Neutrophil (primary cell): ENCODE results near the gene DAZL.

Source experiments
- H3K27ac ChIP-seq: fragments of 200-600 bp; sonication (generic); 2 replicates; pipeline ENCODE4 v1.5.1; 2016; ENCODE audit warnings: mild to moderate bottlenecking, moderate library complexity
- H3K27me3 ChIP-seq: fragments of 200-600 bp; sonication (generic); 2 replicates; pipeline ENCODE4 v1.6.0; 2016; ENCODE audit warnings: mild to moderate bottlenecking
- H3K36me3 ChIP-seq: fragments of 200-600 bp; sonication (generic); 2 replicates; pipeline ENCODE4 v1.5.1; 2017
- H3K4me1 ChIP-seq, 2 experiments: fragments of 200-600 bp in 1 of 2; sonication (generic) in 1 of 2; 1 replicate in 1 of 2; 2 replicates in 1 of 2; pipeline versions ENCODE4 v1.5.1 to v1.6.1; 2013 to 2016; ENCODE audit warnings: low read depth in 1 of 2, low read length in 1 of 2, mild to moderate bottlenecking in 1 of 2, moderate library complexity in 1 of 2; ENCODE audit not compliant: control insufficient read depth in 1 of 2, insufficient read depth in 1 of 2
- H3K4me3 ChIP-seq, 2 experiments: fragments of 200-600 bp in 1 of 2; sonication (generic) in 1 of 2; 1 replicate in 1 of 2; 2 replicates in 1 of 2; pipeline ENCODE4 v1.5.1; 2013 to 2016; ENCODE audit warnings: low read depth in 1 of 2, low read length in 1 of 2, mild to moderate bottlenecking in 1 of 2, moderate library complexity in 1 of 2
- H3K9me3 ChIP-seq: fragments of 200-600 bp; sonication (generic); 2 replicates; pipeline ENCODE4 v1.5.1; 2016
- CTCF ChIP-seq: fragments of 200-600 bp; sonication (generic); IDR thresholded peaks from 2 replicates; pipeline ENCODE4 v1.5.1; 2016; ENCODE audit warnings: antibody characterized with exemption

DAZL gene

DNA sequence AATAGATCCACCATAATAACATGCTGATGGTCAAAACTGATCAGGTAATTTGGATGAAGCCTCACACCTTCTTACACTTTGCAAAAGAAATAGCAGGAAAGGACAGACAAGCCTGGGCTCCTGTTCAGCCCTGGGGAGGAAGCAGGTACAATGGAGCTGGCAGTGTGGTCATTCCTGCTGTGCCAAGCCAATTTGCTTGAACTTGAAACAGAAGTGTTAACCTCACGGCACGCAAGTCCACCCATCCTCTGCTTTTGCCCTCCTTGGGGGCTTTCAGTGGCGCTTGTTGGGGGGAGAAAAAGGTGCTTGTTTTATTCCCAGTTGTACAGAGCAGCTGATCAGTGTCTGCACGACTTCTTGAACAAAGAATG, 54.9 kb downstream of the DAZL start:
- Histone ChIP-seq H3K4me3 (no peak overlapping the region), H3K9me3 (no peaks in the 10 kb centered on the region), H3K27ac (no peak overlapping the region)

GRCh38 chr3:16548721-16549120, 56.5 kb downstream of the DAZL start:
- TF ChIP-seq CTCF: no peak
- Histone ChIP-seq H3K4me1 (no peaks in the 10 kb centered on the region), H3K4me3 (no peak overlapping the region), H3K36me3 (no peaks in the 10 kb centered on the region), H3K27me3 (no peaks in the 10 kb centered on the region), H3K9me3 (no peaks in the 10 kb centered on the region), H3K27ac (no peak overlapping the region)

More for the DNA sequence above, 54.9 kb downstream of the DAZL start:
- Histone ChIP-seq H3K4me1 (no peaks in the 10 kb centered on the region), H3K27me3 (no peaks in the 10 kb centered on the region), H3K36me3 (no peaks in the 10 kb centered on the region)
- no peak for TF ChIP-seq CTCF

DNA sequence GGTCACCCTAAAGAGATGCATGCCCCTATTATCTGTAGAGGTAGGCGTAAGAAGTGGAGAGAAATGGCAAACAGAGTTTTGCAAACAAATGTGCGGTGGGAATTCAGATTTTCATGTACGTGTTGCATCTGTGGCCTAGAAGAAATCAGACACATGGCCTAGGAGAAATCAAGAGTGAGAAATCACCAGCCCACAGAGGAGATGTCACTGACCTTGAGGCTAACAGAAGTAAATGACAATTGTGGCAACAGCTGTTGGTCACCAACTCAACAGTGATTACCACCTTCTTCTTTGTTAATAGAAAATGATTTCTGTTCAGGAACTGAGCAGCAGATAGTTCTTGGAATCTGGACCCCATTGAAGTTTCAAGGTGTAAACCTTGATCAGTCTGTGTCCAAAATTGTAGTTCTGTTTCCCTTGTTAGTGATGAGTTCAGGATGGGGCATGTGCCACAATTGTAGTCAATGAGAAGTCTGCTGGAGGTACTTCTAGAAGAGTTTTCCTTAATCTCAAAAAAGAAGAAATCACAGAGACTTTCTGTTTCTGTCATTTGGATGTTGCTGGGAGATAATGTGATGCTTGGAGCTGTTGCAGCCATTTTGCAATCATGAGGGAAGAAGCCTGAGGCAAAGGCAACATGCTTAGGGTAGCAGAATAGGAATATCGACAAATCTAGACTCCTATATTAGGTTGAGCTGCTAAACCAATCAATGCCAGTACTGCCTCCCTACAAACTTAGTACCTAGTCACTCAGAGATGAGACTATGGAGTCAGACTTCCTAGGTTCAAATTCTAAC, 57.5 kb downstream of the DAZL start:
- H3K4me3 ChIP-seq: no peak overlapping the region
- no peak overlapping the region for H3K27ac ChIP-seq
- H3K4me1 ChIP-seq: no peaks in the 10 kb centered on the region
- H3K36me3 ChIP-seq: no peaks in the 10 kb centered on the region
- H3K27me3 ChIP-seq: no peaks in the 10 kb centered on the region
- TF ChIP-seq CTCF: no peak
- no peaks in the 10 kb centered on the region for H3K9me3 ChIP-seq

DNA sequence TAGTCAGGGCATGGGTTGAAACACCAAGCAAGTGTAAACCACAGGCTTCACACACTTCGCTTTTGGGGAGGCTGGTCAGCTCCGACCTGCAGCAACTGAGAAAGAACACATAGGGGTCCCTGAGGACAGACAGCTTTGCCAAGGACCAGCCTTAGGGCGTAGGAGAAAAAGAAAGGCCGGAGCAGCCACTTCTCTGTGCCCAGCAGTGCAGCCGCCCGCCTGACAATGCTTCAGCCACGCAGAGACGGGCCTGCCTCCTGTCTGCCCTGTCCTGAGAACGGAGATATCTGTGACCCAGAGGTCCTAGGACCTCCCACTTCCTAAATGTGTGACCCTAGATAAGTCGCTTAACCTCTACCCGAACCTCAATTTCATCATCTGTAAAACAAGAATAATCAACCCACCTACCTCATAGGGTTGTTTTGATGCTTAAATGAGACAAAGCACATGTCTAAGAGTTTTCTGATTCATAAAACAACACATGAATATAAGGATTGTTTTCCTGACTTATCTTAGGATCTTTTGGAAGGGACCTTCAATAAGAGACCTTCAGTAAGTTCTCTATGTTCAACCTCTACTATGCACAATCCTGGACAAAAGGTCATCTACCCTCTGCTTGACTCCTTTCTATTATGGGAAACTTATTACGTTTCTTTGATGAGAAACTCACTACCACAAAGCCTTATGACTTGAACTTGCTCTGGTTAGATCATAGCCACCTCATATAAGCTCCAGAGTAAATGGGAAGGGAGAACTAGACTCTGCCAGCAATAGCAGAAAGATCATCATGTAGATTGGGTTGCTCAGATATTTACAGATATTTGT, 58.8 kb downstream of the DAZL start:
- H3K27me3 ChIP-seq: no peaks in the 10 kb centered on the region
- H3K4me3 ChIP-seq: no peak overlapping the region
- H3K9me3 ChIP-seq: no peaks in the 10 kb centered on the region
- H3K36me3 ChIP-seq: no peaks in the 10 kb centered on the region
- H3K4me1 ChIP-seq: no peaks in the 10 kb centered on the region
- no peak overlapping the region for H3K27ac ChIP-seq
- TF ChIP-seq CTCF: no peak

GRCh38 chr3:16545413-16546185, 59.6 kb downstream of the DAZL start:
- no peak for TF ChIP-seq CTCF
- no peak overlapping the region for H3K27ac ChIP-seq
- H3K27me3 ChIP-seq: no peaks in the 10 kb centered on the region
- H3K4me3 ChIP-seq: no peak overlapping the region
- no peaks in the 10 kb centered on the region for H3K36me3 ChIP-seq
- H3K4me1 ChIP-seq: no peaks in the 10 kb centered on the region
- H3K9me3 ChIP-seq: no peaks in the 10 kb centered on the region
